NT2/D1 (cell line): ENCODE results near the gene IFT43.

ENCODE experiments used
- DNase-seq: peaks from one replicate; pipeline ENCODE4 v3.0.0-alpha.2; 2011; ENCODE audit warnings: low read depth, low spot score
- H3K27me3 ChIP-seq: 2 replicates; pipeline ENCODE4 v1.6.0; 2011; ENCODE audit warnings: mild to moderate bottlenecking; ENCODE audit not compliant: insufficient read length, insufficient read depth
- H3K36me3 ChIP-seq: 2 replicates; pipeline ENCODE4 v1.6.1; 2011; ENCODE audit warnings: mild to moderate bottlenecking, low read length, mixed read lengths; ENCODE audit not compliant: insufficient read depth, insufficient read length
- H3K4me1 ChIP-seq: 2 replicates; pipeline ENCODE4 v1.5.1; 2011; ENCODE audit not compliant: insufficient read depth, insufficient read length
- H3K4me3 ChIP-seq: 2 replicates; pipeline ENCODE4 v1.5.1; 2011; ENCODE audit warnings: low read depth; ENCODE audit not compliant: insufficient read length
- H3K9ac ChIP-seq: 2 replicates; pipeline ENCODE4 v1.6.0; 2011; ENCODE audit warnings: low read depth; ENCODE audit not compliant: insufficient read length
- H3K9me3 ChIP-seq: 2 replicates; pipeline ENCODE4 v1.5.1; 2011; ENCODE audit warnings: mild to moderate bottlenecking, low read length; ENCODE audit not compliant: insufficient read depth
- SUZ12 ChIP-seq: IDR thresholded peaks from 2 replicates; pipeline ENCODE4 v1.6.1; 2011; ENCODE audit not compliant: insufficient read length, insufficient read depth; ENCODE audit errors: extremely low read depth
- YY1 ChIP-seq: IDR thresholded peaks from 2 replicates; pipeline ENCODE4 v1.6.1; 2011; ENCODE audit not compliant: insufficient read length, insufficient read depth
- ZNF274 ChIP-seq: IDR thresholded peaks from 2 replicates; pipeline ENCODE4 v1.6.1; 2011; ENCODE audit warnings: mild to moderate bottlenecking, low read depth, low read length

The IFT43 gene

GRCh38 chr14:75976826-75977581 is 8.6 kb upstream of the IFT43 start:
- Histone ChIP-seq H3K27me3 (no peaks in the 10 kb centered on the region), H3K4me1 (peaks cover 11% of the 10 kb centered on the region), H3K9me3 (no peaks in the 10 kb centered on the region), H3K4me3 (no peak overlapping the region), H3K9ac (no peak overlapping the region), H3K36me3 (no peaks in the 10 kb centered on the region)
- DNase-seq, result no peak
- TF ChIP-seq ZNF274 (no peak), SUZ12 (no peak), YY1 (no peak)

DNA sequence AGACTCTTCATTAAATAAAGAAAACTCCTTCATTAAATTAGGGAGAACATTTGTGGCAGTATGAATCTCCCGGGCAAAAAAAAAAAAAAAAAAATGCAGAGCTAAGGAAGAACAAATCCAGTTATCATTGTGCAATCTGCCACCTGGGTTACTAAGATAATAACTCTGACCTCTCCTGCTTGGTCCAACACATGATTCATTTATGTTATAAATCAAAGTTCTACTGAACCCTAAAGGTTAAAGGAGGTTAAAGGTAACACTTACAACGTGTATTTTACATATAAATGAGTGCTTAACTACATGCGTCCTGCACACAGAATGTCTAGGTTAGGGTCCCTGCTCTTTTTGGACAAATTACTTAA is 8.0 kb upstream of the IFT43 start:
- Histone ChIP-seq H3K4me1 (peaks cover 11% of the 10 kb centered on the region), H3K9ac (no peak overlapping the region), H3K36me3 (no peaks in the 10 kb centered on the region), H3K9me3 (no peaks in the 10 kb centered on the region), H3K27me3 (no peaks in the 10 kb centered on the region), H3K4me3 (no peak overlapping the region)
- TF ChIP-seq YY1 (no peak), SUZ12 (no peak), ZNF274 (no peak)
- no peak for DNase-seq

- TF ChIP-seq YY1 (no peak), ZNF274 (no peak), SUZ12 (no peak)
- no peak overlapping the region for H3K9ac ChIP-seq
- H3K9me3 ChIP-seq, result no peaks in the 10 kb centered on the region
- H3K4me1 ChIP-seq, result peaks cover 11% of the 10 kb centered on the region
- no peak overlapping the region for H3K4me3 ChIP-seq
- no peak for DNase-seq
- H3K36me3 ChIP-seq, result no peaks in the 10 kb centered on the region
- H3K27me3 ChIP-seq, result peaks cover 7% of the 10 kb centered on the region
These were observed 7.3 kb upstream of the IFT43 start for GRCh38 chr14:75978249-75978731.

DNA sequence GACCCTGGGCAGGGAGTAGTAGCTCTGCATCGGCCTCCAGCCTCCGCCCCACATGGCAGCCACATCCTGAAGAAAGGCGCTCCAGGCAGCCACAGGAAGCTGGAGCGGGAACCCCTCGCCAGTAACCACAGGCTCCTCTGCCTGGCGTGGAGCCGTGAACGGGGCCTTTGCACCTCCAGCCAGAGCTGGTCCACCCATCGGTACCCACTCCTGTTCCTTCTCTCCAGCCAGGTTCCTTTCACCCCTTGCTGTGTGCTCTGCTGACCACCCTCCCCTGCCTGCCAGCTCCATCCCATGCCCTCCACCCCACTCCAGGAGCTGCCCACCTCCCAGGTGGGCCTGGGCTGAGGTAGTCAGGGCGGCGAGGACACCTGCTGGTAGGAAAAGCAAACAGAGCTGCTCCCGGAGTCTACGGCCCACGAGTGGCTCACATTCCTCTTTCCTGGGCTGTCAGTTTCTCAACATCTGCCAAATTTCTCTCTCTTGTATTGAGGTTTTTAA is 6.4 kb upstream of the IFT43 start:
- Histone ChIP-seq H3K27me3 (peaks cover 15% of the 10 kb centered on the region), H3K9ac (no peak overlapping the region), H3K4me1 (peaks cover 11% of the 10 kb centered on the region), H3K36me3 (no peaks in the 10 kb centered on the region), H3K4me3 (no peak overlapping the region), H3K9me3 (no peaks in the 10 kb centered on the region)
- DNase-seq, result no peak
- TF ChIP-seq YY1 (no peak), ZNF274 (no peak), SUZ12 (no peak)

DNA sequence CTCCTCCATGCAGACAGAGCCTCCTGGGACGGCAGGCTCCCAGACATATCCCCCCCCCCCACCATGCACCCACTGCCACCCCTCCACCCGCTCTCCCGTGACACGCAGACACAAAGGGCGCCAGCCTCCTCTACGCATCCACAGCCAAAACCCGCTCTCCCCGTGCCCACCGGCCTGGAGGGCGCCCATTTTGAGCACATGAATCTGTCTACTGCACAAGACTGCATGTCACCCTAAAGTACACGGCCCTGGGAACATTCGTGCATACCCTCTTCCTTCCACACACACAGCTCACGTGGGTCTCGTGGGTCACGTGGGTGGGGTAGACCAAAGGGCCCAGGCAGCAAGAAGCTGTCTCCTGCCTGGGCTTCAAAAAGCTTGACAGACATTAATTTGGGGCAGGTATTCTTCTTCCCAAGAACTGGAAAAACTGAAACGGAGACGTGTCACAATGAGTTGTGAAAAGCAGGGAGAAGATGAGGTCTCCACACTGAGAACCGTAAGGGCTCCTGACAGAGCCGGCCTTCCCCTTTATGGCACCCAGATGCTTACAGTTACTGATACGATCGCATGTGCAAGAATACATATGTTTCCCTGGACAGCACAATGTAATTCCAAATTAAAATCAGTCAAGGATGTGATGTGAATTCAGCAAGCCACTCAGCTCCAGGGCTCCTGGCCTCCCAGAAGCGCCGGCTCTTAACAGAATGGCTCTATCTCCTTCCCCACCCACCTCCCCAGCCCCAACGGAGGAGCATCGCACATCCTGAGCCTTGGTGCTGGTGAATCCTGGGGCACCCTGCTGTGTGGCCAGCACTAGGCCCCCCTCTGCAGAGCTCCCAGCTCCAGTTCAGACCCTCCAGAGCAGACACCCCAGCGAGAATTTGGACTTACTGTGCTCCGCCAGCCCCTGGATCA is 5.7 kb upstream of the IFT43 start:
- no peak for TF ChIP-seq ZNF274
- no peak for TF ChIP-seq YY1
- TF ChIP-seq SUZ12, result no peak
- no peaks in the 10 kb centered on the region for H3K9me3 ChIP-seq
- DNase-seq, result no peak

DNA sequence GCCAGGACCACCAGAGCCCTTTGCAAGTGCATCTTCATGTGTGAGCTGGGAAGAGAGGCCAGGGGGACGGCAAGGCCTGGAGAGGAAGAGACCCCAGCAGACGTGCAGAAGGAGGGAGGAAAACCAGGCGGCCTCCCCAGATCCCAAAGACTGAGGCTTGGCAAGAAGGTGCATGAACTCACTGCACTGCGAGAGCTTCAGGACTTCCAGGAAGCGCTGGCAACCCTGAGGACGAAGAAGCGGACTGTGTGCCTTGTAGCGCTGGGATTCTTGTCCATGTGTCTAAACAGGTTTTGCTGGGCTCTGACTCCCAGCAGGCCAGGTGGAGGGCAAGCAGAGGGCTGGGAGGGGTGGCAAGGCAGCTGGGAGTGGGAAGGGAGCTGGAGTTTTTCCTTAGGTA is 4.7 kb upstream of the IFT43 start:
- Histone ChIP-seq H3K36me3 (no peaks in the 10 kb centered on the region), H3K4me3 (no peak overlapping the region), H3K9ac (peak overlapping the region; percentile 50), H3K4me1 (peaks cover 11% of the 10 kb centered on the region), H3K27me3 (peaks cover 28% of the 10 kb centered on the region), H3K9me3 (no peaks in the 10 kb centered on the region)
- no peak for DNase-seq
- no peak for TF ChIP-seq ZNF274
- no peak for TF ChIP-seq YY1
- no peak for TF ChIP-seq SUZ12

More for the DNA sequence above, 5.7 kb upstream of the IFT43 start:
- Histone ChIP-seq H3K4me1 (peaks cover 11% of the 10 kb centered on the region), H3K27me3 (peaks cover 23% of the 10 kb centered on the region), H3K4me3 (no peak overlapping the region), H3K9ac (no peak overlapping the region), H3K36me3 (no peaks in the 10 kb centered on the region)
